ENCODE results near the gene RNF123.

DNA sequence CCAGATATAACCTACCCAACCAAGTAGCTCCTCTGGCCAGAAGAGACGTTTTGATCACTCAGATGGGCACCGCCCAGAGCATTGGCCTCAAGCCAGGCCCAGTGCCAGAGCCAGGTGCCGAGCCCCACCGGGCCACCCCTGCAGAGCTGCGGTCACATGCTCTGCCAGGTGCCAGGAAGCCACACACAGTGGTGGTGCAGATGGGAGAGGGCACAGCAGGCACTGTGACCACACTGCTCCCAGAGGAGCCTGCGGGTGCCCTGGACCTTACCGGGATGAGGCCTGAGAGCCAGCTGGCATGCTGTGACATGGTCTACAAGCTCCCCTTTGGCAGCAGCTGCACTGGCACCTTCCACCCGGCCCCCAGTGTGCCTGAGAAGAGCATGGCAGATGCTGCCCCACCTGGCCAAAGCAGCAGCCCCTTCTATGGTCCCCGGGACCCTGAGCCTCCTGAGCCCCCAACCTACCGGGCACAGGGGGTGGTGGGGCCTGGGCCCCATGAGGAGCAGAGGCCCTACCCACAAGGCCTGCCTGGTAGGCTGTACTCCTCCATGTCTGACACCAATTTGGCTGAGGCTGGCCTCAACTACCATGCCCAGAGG is 34.3 kb upstream of the RNF123 start:
- TF ChIP-seq, protein P1, sequence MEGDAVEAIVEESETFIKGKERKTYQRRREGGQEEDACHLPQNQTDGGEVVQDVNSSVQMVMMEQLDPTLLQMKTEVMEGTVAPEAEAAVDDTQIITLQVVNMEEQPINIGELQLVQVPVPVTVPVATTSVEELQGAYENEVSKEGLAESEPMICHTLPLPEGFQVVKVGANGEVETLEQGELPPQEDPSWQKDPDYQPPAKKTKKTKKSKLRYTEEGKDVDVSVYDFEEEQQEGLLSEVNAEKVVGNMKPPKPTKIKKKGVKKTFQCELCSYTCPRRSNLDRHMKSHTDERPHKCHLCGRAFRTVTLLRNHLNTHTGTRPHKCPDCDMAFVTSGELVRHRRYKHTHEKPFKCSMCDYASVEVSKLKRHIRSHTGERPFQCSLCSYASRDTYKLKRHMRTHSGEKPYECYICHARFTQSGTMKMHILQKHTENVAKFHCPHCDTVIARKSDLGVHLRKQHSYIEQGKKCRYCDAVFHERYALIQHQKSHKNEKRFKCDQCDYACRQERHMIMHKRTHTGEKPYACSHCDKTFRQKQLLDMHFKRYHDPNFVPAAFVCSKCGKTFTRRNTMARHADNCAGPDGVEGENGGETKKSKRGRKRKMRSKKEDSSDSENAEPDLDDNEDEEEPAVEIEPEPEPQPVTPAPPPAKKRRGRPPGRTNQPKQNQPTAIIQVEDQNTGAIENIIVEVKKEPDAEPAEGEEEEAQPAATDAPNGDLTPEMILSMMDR (conservative IDR thresholded peaks at IDR 0.05 in 1 of 2, IDR thresholded peaks at IDR 0.05 in 1 of 2; ENCODE audit: extremely low read depth in 1 of 2, insufficient read depth in 1 of 2, low read depth in 1 of 2, low read length in 2 of 2), result no peak
- TF ChIP-seq EZH2 (IDR thresholded peaks at IDR 0.05; ENCODE audit: borderline replicate concordance, low read length), result no peak
